Measurements from ENCODE around the gene LRP2. TPM values are rescaled to one million over a fixed set of nuclear protein-coding genes. Genes with fewer than 3 reads are reported as not detected.

Gene LRP2
- polyA plus RNA-seq, 1 of the 3 experiments (the other 2 are of a cell fraction) = not detected

DNA sequence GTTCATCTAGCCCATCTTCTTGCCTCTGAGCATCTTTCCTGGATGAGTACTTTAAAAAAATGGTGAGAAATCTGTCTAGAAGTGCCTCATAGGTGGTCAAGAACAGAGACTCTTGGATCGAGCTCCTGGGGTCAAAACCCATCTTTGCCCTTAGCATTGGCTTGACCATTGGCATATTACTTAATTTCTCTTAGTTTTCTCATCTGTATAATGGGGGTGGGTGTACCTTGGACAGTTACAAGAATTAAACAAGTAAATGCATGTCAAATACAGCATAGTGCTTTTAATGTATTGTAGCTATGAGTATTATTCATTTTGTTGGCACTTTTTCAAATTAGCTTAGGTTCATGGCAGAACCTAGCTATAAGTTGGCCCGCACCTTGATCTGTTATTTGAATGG, 256.2 kb downstream of the LRP2 start:
- no peaks in the 10 kb centered on the region for H3K79me2 ChIP-seq (ENCODE audit: insufficient read depth)
- no peaks in the 10 kb centered on the region for H3K36me3 ChIP-seq (replicated peaks in 1 of 2; ENCODE audit: control insufficient read depth in 1 of 2, insufficient read depth in 2 of 2, low read length in 1 of 2)
- no peaks in the 10 kb centered on the region; a peak in 1 of 4 replicates for H3K4me1 ChIP-seq (ENCODE audit: control insufficient read depth in 1 of 2, insufficient read depth in 2 of 2, low read depth in 1 of 2, low read length in 1 of 2)
- ChIA-PET CTCF (interaction anchor here (1.3 to 1.6 kb wide), 2 partner anchors 26 to 36 kb away, joined by 3 to 8 read pairs; no protein-coding TSS in a partner anchor), POLR2A (no interaction called here)
- no peak for TF ChIP-seq FOSL2 (IDR thresholded peaks at IDR 0.05; ENCODE audit: borderline replicate concordance, low read depth)
- no peak for TF ChIP-seq POLR2AphosphoS5 (IDR thresholded peaks at IDR 0.05; ENCODE audit: low read depth, low read length)
- no peak for TF ChIP-seq RCOR1 (IDR thresholded peaks at IDR 0.05; ENCODE audit: low read length)
- TF ChIP-seq RXRA (IDR thresholded peaks at IDR 0.05; ENCODE audit: borderline replicate concordance, low read depth) = no peak
- TF ChIP-seq, protein P1, sequence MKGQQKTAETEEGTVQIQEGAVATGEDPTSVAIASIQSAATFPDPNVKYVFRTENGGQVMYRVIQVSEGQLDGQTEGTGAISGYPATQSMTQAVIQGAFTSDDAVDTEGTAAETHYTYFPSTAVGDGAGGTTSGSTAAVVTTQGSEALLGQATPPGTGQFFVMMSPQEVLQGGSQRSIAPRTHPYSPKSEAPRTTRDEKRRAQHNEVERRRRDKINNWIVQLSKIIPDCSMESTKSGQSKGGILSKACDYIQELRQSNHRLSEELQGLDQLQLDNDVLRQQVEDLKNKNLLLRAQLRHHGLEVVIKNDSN (IDR thresholded peaks at IDR 0.05; ENCODE audit: borderline replicate concordance, low read depth) = no peak
- TF ChIP-seq NRF1 (IDR thresholded peaks at IDR 0.05; ENCODE audit: low read depth, low read length) = no peak
- no peak for TF ChIP-seq GABPA (IDR thresholded peaks at IDR 0.05; ENCODE audit: low read depth)
- no peak for TF ChIP-seq GATA2 (CRISPR knock-in tag; IDR thresholded peaks at IDR 0.05)
- TF ChIP-seq ELF1 (IDR thresholded peaks at IDR 0.05) = no peak
- TF ChIP-seq, protein P2, sequence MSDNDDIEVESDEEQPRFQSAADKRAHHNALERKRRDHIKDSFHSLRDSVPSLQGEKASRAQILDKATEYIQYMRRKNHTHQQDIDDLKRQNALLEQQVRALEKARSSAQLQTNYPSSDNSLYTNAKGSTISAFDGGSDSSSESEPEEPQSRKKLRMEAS (IDR thresholded peaks at IDR 0.05; ENCODE audit: low read depth) = no peak
- TF ChIP-seq SIN3A (IDR thresholded peaks at IDR 0.05; ENCODE audit: borderline replicate concordance, low read depth, low read length) = no peak
- TF ChIP-seq NFIC (IDR thresholded peaks at IDR 0.05; ENCODE audit: borderline replicate concordance) = no peak
- TF ChIP-seq, protein P3, sequence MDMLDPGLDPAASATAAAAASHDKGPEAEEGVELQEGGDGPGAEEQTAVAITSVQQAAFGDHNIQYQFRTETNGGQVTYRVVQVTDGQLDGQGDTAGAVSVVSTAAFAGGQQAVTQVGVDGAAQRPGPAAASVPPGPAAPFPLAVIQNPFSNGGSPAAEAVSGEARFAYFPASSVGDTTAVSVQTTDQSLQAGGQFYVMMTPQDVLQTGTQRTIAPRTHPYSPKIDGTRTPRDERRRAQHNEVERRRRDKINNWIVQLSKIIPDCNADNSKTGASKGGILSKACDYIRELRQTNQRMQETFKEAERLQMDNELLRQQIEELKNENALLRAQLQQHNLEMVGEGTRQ (IDR thresholded peaks at IDR 0.05; ENCODE audit: borderline replicate concordance, low read depth, low read length) = no peak
- TF ChIP-seq TAF1 (IDR thresholded peaks at IDR 0.05; ENCODE audit: borderline replicate concordance, low read depth, low read length) = no peak
- 32% methylated on average over 2 of the region's 2 CpGs for WGBS (ENCODE audit: low lambda C conversion rate)
- H4K20me1 ChIP-seq (ENCODE audit: insufficient read depth) = no peaks in the 10 kb centered on the region
- no peaks in the 10 kb centered on the region for H3F3A ChIP-seq (replicated peaks; ENCODE audit: insufficient read depth)
- no peaks in the 10 kb centered on the region for H3K9me2 ChIP-seq
- no peak overlapping the region for H3K4me2 ChIP-seq
- no peak overlapping the region for H2AFZ ChIP-seq (ENCODE audit: low read depth)
- no peak overlapping the region for H3K9ac ChIP-seq
- H3K9me3 ChIP-seq = no peaks in the 10 kb centered on the region
- no peaks in the 10 kb centered on the region for H3K27me3 ChIP-seq (ENCODE audit: insufficient read depth)
- no peak for DNase-seq
- no peak overlapping the region for H3K27ac ChIP-seq (ENCODE audit: low read depth in 2 of 2, low read length in 1 of 2)
- H3K4me3 ChIP-seq (ENCODE audit: low read depth in 2 of 2, low read length in 1 of 2) = no peak overlapping the region

DNA sequence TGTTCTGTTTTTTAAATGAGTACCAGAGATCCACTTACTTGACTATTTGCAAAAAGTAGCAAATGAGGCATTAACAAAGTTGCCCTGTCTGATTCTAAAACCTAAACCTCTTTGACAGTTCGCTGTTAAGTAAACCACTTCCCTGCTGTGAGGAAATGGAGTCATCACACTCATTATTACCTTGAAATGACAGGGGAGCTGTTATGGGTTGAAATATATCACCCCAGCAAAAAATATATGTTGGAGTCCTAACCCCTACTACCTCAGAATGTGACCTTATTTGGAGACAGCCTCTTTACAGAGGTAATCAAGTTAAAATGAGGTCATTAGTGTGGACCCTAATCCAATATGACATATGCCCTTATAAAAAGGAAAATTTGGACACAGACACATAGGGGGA, 256.9 kb downstream of the LRP2 start:
- H3K4me3 ChIP-seq (ENCODE audit: low read depth in 2 of 2, low read length in 1 of 2) = no peak overlapping the region
- H3K79me2 ChIP-seq (ENCODE audit: insufficient read depth) = no peaks in the 10 kb centered on the region
- no peaks in the 10 kb centered on the region; a peak in 1 of 4 replicates for H3K4me1 ChIP-seq (ENCODE audit: control insufficient read depth in 1 of 2, insufficient read depth in 2 of 2, low read depth in 1 of 2, low read length in 1 of 2)
- no peaks in the 10 kb centered on the region for H3K9me3 ChIP-seq
- no peaks in the 10 kb centered on the region for H3F3A ChIP-seq (replicated peaks; ENCODE audit: insufficient read depth)
- H3K4me2 ChIP-seq = no peak overlapping the region
- no peak overlapping the region for H3K9ac ChIP-seq
- ChIA-PET CTCF (interaction anchor here (1.6 kb wide), 1 partner anchor 26 kb away, joined by 8 read pairs; no protein-coding TSS in a partner anchor), POLR2A (no interaction called here)
- WGBS (ENCODE audit: low lambda C conversion rate) = 61% methylated on average over 1 of the region's 1 CpG
- DNase-seq = no peak
- no peaks in the 10 kb centered on the region for H4K20me1 ChIP-seq (ENCODE audit: insufficient read depth)
- no peaks in the 10 kb centered on the region for H3K27me3 ChIP-seq (ENCODE audit: insufficient read depth)
- no peaks in the 10 kb centered on the region for H3K9me2 ChIP-seq
- H3K36me3 ChIP-seq (replicated peaks in 1 of 2; ENCODE audit: control insufficient read depth in 1 of 2, insufficient read depth in 2 of 2, low read length in 1 of 2) = no peaks in the 10 kb centered on the region
- no peak overlapping the region for H3K27ac ChIP-seq (ENCODE audit: low read depth in 2 of 2, low read length in 1 of 2)
- H2AFZ ChIP-seq (ENCODE audit: low read depth) = no peak overlapping the region
- TF ChIP-seq SMC3 (IDR thresholded peaks at IDR 0.05; ENCODE audit: low read depth, low read length) (no peak), YY1 (IDR thresholded peaks at IDR 0.05; ENCODE audit: low read depth) (no peak), NRF1 (IDR thresholded peaks at IDR 0.05; ENCODE audit: low read depth, low read length) (no peak), EZH2phosphoT487 (IDR thresholded peaks at IDR 0.05; ENCODE audit: borderline replicate concordance, low read depth) (no peak), SIN3A (IDR thresholded peaks at IDR 0.05; ENCODE audit: borderline replicate concordance, low read depth, low read length) (no peak), ELF1 (IDR thresholded peaks at IDR 0.05) (no peak), MEF2A (IDR thresholded peaks at IDR 0.05; ENCODE audit: borderline replicate concordance, low read depth) (no peak), CHD2 (IDR thresholded peaks at IDR 0.05; ENCODE audit: low read length, partially characterized antibody) (no peak), TEAD4 (IDR thresholded peaks at IDR 0.05; ENCODE audit: borderline replicate concordance, insufficient read depth) (no peak), MXI1 (IDR thresholded peaks at IDR 0.05; ENCODE audit: low read depth, low read length) (no peak), RFX5 (IDR thresholded peaks at IDR 0.05; ENCODE audit: low read length) (no peak), GATA2 (CRISPR knock-in tag; IDR thresholded peaks at IDR 0.05) (no peak)
- TF ChIP-seq, protein P4, sequence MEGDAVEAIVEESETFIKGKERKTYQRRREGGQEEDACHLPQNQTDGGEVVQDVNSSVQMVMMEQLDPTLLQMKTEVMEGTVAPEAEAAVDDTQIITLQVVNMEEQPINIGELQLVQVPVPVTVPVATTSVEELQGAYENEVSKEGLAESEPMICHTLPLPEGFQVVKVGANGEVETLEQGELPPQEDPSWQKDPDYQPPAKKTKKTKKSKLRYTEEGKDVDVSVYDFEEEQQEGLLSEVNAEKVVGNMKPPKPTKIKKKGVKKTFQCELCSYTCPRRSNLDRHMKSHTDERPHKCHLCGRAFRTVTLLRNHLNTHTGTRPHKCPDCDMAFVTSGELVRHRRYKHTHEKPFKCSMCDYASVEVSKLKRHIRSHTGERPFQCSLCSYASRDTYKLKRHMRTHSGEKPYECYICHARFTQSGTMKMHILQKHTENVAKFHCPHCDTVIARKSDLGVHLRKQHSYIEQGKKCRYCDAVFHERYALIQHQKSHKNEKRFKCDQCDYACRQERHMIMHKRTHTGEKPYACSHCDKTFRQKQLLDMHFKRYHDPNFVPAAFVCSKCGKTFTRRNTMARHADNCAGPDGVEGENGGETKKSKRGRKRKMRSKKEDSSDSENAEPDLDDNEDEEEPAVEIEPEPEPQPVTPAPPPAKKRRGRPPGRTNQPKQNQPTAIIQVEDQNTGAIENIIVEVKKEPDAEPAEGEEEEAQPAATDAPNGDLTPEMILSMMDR (IDR thresholded peaks at IDR 0.05) = no peak
- TF ChIP-seq, protein P2 (IDR thresholded peaks at IDR 0.05; ENCODE audit: low read depth) = no peak
- TF ChIP-seq, protein P5, sequence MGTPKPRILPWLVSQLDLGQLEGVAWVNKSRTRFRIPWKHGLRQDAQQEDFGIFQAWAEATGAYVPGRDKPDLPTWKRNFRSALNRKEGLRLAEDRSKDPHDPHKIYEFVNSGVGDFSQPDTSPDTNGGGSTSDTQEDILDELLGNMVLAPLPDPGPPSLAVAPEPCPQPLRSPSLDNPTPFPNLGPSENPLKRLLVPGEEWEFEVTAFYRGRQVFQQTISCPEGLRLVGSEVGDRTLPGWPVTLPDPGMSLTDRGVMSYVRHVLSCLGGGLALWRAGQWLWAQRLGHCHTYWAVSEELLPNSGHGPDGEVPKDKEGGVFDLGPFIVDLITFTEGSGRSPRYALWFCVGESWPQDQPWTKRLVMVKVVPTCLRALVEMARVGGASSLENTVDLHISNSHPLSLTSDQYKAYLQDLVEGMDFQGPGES (IDR thresholded peaks at IDR 0.05; ENCODE audit: low read depth, low read length) = no peak
